Stimulated activated CD8-positive, alpha-beta memory T cell treated with anti-CD3 and anti-CD28 coated beads, Interleukin-12 subunit alpha, Interleukin-12 subunit beta, amount 100 ng/mL, for 24 hours (primary cell): ENCODE measurements around the gene CLEC4C.
"Not testable (repeated sequence)": the region's sequence is repeated elsewhere in the genome, so short reads cannot be mapped to it uniquely, and the experiment has no call there.

ENCODE experiments used
- DNase-seq: peaks from one replicate; pipeline ENCODE4 v3.0.0-alpha.2; 2020; ENCODE audit errors: extremely low read depth

The CLEC4C gene

GRCh38 chr12:7747246-7747645 lies at the start of gene CLEC4C:
TSS of gene CLEC4C (minus strand) at chr12:7747375. CDS start at chr12:7747348, 27 bp downstream.
- DNase-seq = no peak

GRCh38 chr12:7793211-7793610 lies 46.0 kb upstream of the CLEC4C start:
- DNase-seq = no peak

- not testable (repeated sequence) for DNase-seq
Observed at GRCh38 chr12:7788884-7789528, 41.8 kb upstream of the CLEC4C start, which contains the start of gene NANOG. TSS of gene NANOG (plus strand) at chr12:7789402. CDS start at chr12:7789615, 213 bp downstream.

GRCh38 chr12:7788294-7788660 lies 41.1 kb upstream of the CLEC4C start:
- no peak for DNase-seq

GRCh38 chr12:7787574-7788293 lies 40.6 kb upstream of the CLEC4C start:
- no peak for DNase-seq

GRCh38 chr12:7784701-7785100 lies 37.5 kb upstream of the CLEC4C start:
- no peak for DNase-seq

GRCh38 chr12:7783433-7783832 lies 36.3 kb upstream of the CLEC4C start:
- DNase-seq = not testable (repeated sequence)

- no peak for DNase-seq
Observed at GRCh38 chr12:7782055-7782454, 34.9 kb upstream of the CLEC4C start.

- no peak for DNase-seq
Observed at GRCh38 chr12:7781274-7781673, 34.1 kb upstream of the CLEC4C start.

GRCh38 chr12:7769999-7770398 lies 22.8 kb upstream of the CLEC4C start:
- DNase-seq = no peak

- DNase-seq = no peak
Observed at GRCh38 chr12:7758766-7759140, 11.6 kb upstream of the CLEC4C start.

- DNase-seq = no peak
Observed at GRCh38 chr12:7756993-7757392, 9.8 kb upstream of the CLEC4C start.

GRCh38 chr12:7755668-7756067 lies 8.5 kb upstream of the CLEC4C start:
- not testable (repeated sequence) for DNase-seq

- DNase-seq = not testable (repeated sequence)
Observed at GRCh38 chr12:7751941-7752922, 5.1 kb upstream of the CLEC4C start.

- no peak for DNase-seq
Observed at GRCh38 chr12:7751394-7751793, 4.2 kb upstream of the CLEC4C start.

GRCh38 chr12:7750350-7750749 lies 3.2 kb upstream of the CLEC4C start:
- DNase-seq = no peak

GRCh38 chr12:7749442-7749841 lies 2.3 kb upstream of the CLEC4C start:
- DNase-seq = no peak

GRCh38 chr12:7748852-7749251 lies 1.7 kb upstream of the CLEC4C start:
- DNase-seq = no peak

- no peak for DNase-seq
Observed at GRCh38 chr12:7732993-7733392, 14.2 kb downstream of the CLEC4C start.

GRCh38 chr12:7731486-7731885 lies 15.7 kb downstream of the CLEC4C start:
- DNase-seq = no peak

GRCh38 chr12:7730984-7731383 lies 16.2 kb downstream of the CLEC4C start:
- DNase-seq = not testable (repeated sequence)

- DNase-seq = no peak
Observed at GRCh38 chr12:7729746-7730145, 17.4 kb downstream of the CLEC4C start.
